A673 (cell line): Measurements from ENCODE around the gene SMAD4.

Experiments
- CTCF ChIP-seq: fragments of 300-800, 200-600 bp; sonication (generic); conservative IDR thresholded peaks from 2 replicates; pipeline ENCODE4 v1.5.1; 2017; ENCODE audit warnings: low read depth, mild to moderate bottlenecking, antibody characterized with exemption, low read length, moderate library complexity, mixed read lengths
- EZH2 ChIP-seq: fragments of 200-600 bp; sonication (generic); IDR thresholded peaks from 2 replicates; pipeline ENCODE4 v1.6.1; 2017; ENCODE audit warnings: borderline replicate concordance, low read depth, mild to moderate bottlenecking, mixed read lengths, antibody characterized with exemption, low read length; ENCODE audit not compliant: poor library complexity, severe bottlenecking

GRCh38 chr18:51082571-51083267 lies 52.7 kb downstream of the SMAD4 start:
- TF ChIP-seq CTCF (no peak), EZH2 (no peak)
